Endothelial cell of umbilical vein (primary cell): Measurements from ENCODE around the gene ALOX12. TPM values are rescaled to one million over a fixed set of nuclear protein-coding genes. Genes with fewer than 3 reads are reported as not detected.

Source experiments
- BruUV-seq: library from RNA; stranded (reverse); fragments of 400-500 nt; replicated peaks from 2 replicates; lab custom pipeline; 2021; lab: Mats Ljungman, UMichigan
- CTCF ChIA-PET: fragments of 300-600, 350-600 bp; sonication (Branson Sonifier 250); formaldehyde crosslinking; loops from one replicate; lab custom pipeline; 2021; ENCODE audit warnings: antibody characterized with exemption, inconsistent platforms; lab: Charles Lee
- POLR2A ChIA-PET: fragments of 300-600, 350-600 bp; sonication (Branson Sonifier 250); formaldehyde crosslinking; loops from one replicate; lab custom pipeline; 2021; ENCODE audit warnings: antibody characterized with exemption, inconsistent platforms; lab: Charles Lee
- DNase-seq: peaks from one replicate; pipeline ENCODE4 v3.0.0-alpha.2; 2011; ENCODE audit warnings: low read depth, low spot score
- FAIRE-seq: peaks from 2 replicates; lab custom pipeline; 2011; peaks lifted over from hg19 to GRCh38; lab: Jason Lieb, UNC
- H2AFZ ChIP-seq: 2 replicates; pipeline ENCODE4 v1.6.0; 2012; ENCODE audit warnings: low read depth, low read length, control low read depth, inconsistent platforms
- H3K27ac ChIP-seq: 2 replicates; pipeline ENCODE4 v1.5.1; 2011; ENCODE audit warnings: low read depth, mild to moderate bottlenecking, control low read depth, low read length, moderate library complexity; ENCODE audit not compliant: insufficient read depth
- H3K27me3 ChIP-seq, 2 experiments: 2 replicates each; pipeline versions ENCODE4 v1.6.0 to v1.6.1; 2011; ENCODE audit warnings: low read length in 2 of 2, mixed read lengths in 1 of 2; ENCODE audit not compliant: control insufficient read depth in 2 of 2, insufficient read depth in 2 of 2
- H3K36me3 ChIP-seq, 2 experiments: 2 replicates in 1 of 2; 3 replicates in 1 of 2; pipeline ENCODE4 v1.5.1; 2011; ENCODE audit warnings: low read length in 2 of 2, mild to moderate bottlenecking in 1 of 2, moderate library complexity in 1 of 2; ENCODE audit not compliant: control insufficient read depth in 2 of 2, insufficient read depth in 2 of 2; ENCODE audit errors: extremely low read depth in 1 of 2
- H3K4me1 ChIP-seq: 3 replicates; pipeline ENCODE4 v1.5.1; 2011; ENCODE audit warnings: mild to moderate bottlenecking, low read length; ENCODE audit not compliant: control insufficient read depth, insufficient read depth; ENCODE audit errors: extremely low read depth
- H3K4me2 ChIP-seq: 2 replicates; pipeline ENCODE4 v1.6.1; 2011; ENCODE audit warnings: low read length, control low read depth, mixed read lengths; ENCODE audit not compliant: insufficient read depth
- H3K4me3 ChIP-seq, 3 experiments: fragments of 200-600 bp in 1 of 3; sonication (generic), shearing (Covaris generic) in 1 of 3; replicated peaks in 1 of 3; 2 replicates each; pipeline ENCODE4 v1.5.1; 2011 to 2016; ENCODE audit warnings: control low read depth in 3 of 3, low read length in 3 of 3, mild to moderate bottlenecking in 2 of 3, inconsistent platforms in 1 of 3, low read depth in 1 of 3, moderate library complexity in 1 of 3; ENCODE audit not compliant: insufficient read depth in 1 of 3
- H3K79me2 ChIP-seq: 2 replicates; pipeline ENCODE4 v1.6.0; 2012; ENCODE audit warnings: low read length, inconsistent platforms; ENCODE audit not compliant: control insufficient read depth, insufficient read depth
- H3K9ac ChIP-seq: replicated peaks from 2 replicates; pipeline ENCODE3; 2011; ENCODE audit warnings: low read length, control low read depth; ENCODE audit not compliant: insufficient read depth; ENCODE audit errors: extremely low read depth
- H3K9me1 ChIP-seq: replicated peaks from 3 replicates; pipeline ENCODE4 v1.6.0; 2011; ENCODE audit warnings: mild to moderate bottlenecking, low read length; ENCODE audit not compliant: control insufficient read depth, insufficient read depth; ENCODE audit errors: extremely low read depth
- H3K9me3 ChIP-seq: replicated peaks from 2 replicates; pipeline ENCODE4 v1.5.1; 2012; ENCODE audit warnings: low read length, inconsistent platforms; ENCODE audit not compliant: control insufficient read depth, insufficient read depth
- H4K20me1 ChIP-seq: replicated peaks from 2 replicates; pipeline ENCODE3; 2011; ENCODE audit warnings: mild to moderate bottlenecking, low read length; ENCODE audit not compliant: control insufficient read depth, insufficient read depth; ENCODE audit errors: extremely low read depth
- EZH2 ChIP-seq: IDR thresholded peaks from 2 replicates; pipeline ENCODE4 v1.6.1; 2012; ENCODE audit warnings: borderline replicate concordance, low read depth, mild to moderate bottlenecking, moderate library complexity, low read length, inconsistent platforms; ENCODE audit not compliant: severe bottlenecking
- FOS ChIP-seq: IDR thresholded peaks from 2 replicates; pipeline ENCODE4 v1.6.1; 2011; ENCODE audit warnings: mild to moderate bottlenecking, low read length, moderate library complexity, borderline replicate concordance; ENCODE audit not compliant: insufficient read depth
- GATA2 ChIP-seq: IDR thresholded peaks from 2 replicates; pipeline ENCODE4 v1.7.0; 2011; ENCODE audit warnings: low read depth, mild to moderate bottlenecking, moderate library complexity, mixed read lengths, low read length; ENCODE audit not compliant: insufficient read length, insufficient read depth
- JUN ChIP-seq: IDR thresholded peaks from 2 replicates; pipeline ENCODE4 v1.6.1; 2011; ENCODE audit warnings: borderline replicate concordance, low read depth; ENCODE audit not compliant: insufficient read length, insufficient read depth
- MYC ChIP-seq: IDR thresholded peaks from one replicate; pipeline ENCODE4 v1.6.1; 2011; ENCODE audit warnings: mild to moderate bottlenecking, low read depth, low read length
- POLR2A ChIP-seq: IDR thresholded peaks from 2 replicates; pipeline ENCODE4 v1.6.1; 2012; ENCODE audit warnings: low read depth, mild to moderate bottlenecking, control low read depth, low read length
- POLR2AphosphoS5 ChIP-seq: IDR thresholded peaks from 2 replicates; pipeline ENCODE4 v1.6.1; 2012; ENCODE audit warnings: low read depth, mild to moderate bottlenecking, control low read depth, low read length, moderate library complexity; ENCODE audit not compliant: insufficient read depth
- dilution Hi-C: fragments of 300-500 bp; cut with MboI; formaldehyde crosslinking; loops from one replicate; pipeline ENCODE4 v1.15.0; 2019; ENCODE audit warnings: low sequenced_read_pairs; ENCODE audit not compliant: extremely low pct_ligation_motif_present
- intact Hi-C: fragments of 100-400 bp; cut with micrococcal nuclease; formaldehyde crosslinking; loops from one replicate; pipeline ENCODE4 v1.10.0; 2022
- polyA plus RNA-seq, 4 experiments: library from polyadenylated mRNA; depleted of rRNA in 3 of 4; stranded (reverse) in 3 of 4; unstranded in 1 of 4; fragments of >200 nt; gene quantifications; 2 replicates each; pipeline versions ENCODE4 v1.2.1 to v1.2.3, GENCODE V29; 2011 to 2012; ENCODE audit warnings: missing spikeins in 1 of 4
- total RNA-seq: library from RNA; stranded (reverse); gene quantifications from 2 replicates; pipeline ENCODE4 v1.2.3, GENCODE V29; 2021
- TF ChIP-seq, protein P1 (sequence below): IDR thresholded peaks from 2 replicates; pipeline ENCODE4 v1.6.1; 2011; ENCODE audit not compliant: insufficient read depth, insufficient read length
- TF ChIP-seq, protein P2 (sequence below), 2 donors: IDR thresholded peaks; 1 replicate in 1 of 2; 2 replicates in 1 of 2; pipeline ENCODE4 v1.5.1; 2011; ENCODE audit warnings: low read length in 2 of 2, mild to moderate bottlenecking in 2 of 2, moderate library complexity in 2 of 2, control low read depth in 1 of 2, inconsistent platforms in 1 of 2, low read depth in 1 of 2; ENCODE audit not compliant: insufficient read depth in 1 of 2; ENCODE audit errors: extremely low read depth in 1 of 2

Gene ALOX12
- total and polyA plus RNA-seq, 2 donors (not counting 3 experiments of a cell fraction or from before 2014, with no cell fraction given), result not detected

DNA sequence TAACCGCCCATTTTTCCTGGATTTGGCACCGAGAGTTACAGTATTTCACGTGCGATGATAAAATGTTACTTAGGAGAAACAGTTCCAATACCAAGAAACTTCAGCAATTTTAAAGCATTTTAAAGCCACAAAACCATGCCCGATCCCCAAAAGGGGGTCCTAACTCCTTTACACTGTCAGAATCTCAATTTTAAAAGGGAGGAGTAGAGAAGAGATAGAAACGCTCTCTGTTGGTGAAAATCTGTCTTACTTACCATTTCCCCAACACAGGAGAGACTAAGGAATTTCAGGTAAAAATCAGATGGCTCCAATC is 16.0 kb downstream of the ALOX12 start:
- Histone ChIP-seq H3K36me3 (peaks cover 0 to 3% of the 10 kb centered on the region in 2 experiments), H4K20me1 (no peaks in the 10 kb centered on the region), H3K9me3 (no peaks in the 10 kb centered on the region), H3K27me3 (no peaks in the 10 kb centered on the region), H3K79me2 (peaks cover 52% of the 10 kb centered on the region), H3K9ac (peak overlapping the region; percentile 99), H3K4me2 (peak overlapping the region; percentile 95), H2AFZ (peak overlapping the region; percentile 84), H3K4me1 (peaks cover 38% of the 10 kb centered on the region), H3K4me3 (peak overlapping the region; percentile 93 to 99 (median 97)), H3K9me1 (no peaks in the 10 kb centered on the region), H3K27ac (peak overlapping the region; percentile 99)
- BruUV-seq, result TSS peak; percentile 79
- FAIRE-seq, result no peak
- ChIA-PET CTCF (interaction anchor here (0.9 to 1.8 kb wide), 6 partner anchors 10 to 168 kb away, joined by 4 to 15 read pairs (median 5); no protein-coding TSS in a partner anchor), POLR2A (interaction anchor here (0.6 to 1.5 kb wide), 2 partner anchors 10 to 12 kb away, joined by 8 read pairs; partner anchors contain the start of gene BCL6B)
- dilution Hi-C loops, result no loop called here
- intact Hi-C loops, result loop anchor here (2.0 to 5.0 kb wide), 2 partner anchors 259 to 360 kb away; partner anchors contain the start of genes C17orf100 and MED31
- TF ChIP-seq FOS (no peak), POLR2AphosphoS5 (no peak), POLR2A (no peak), JUN (no peak), EZH2 (no peak), GATA2 (no peak), MYC (no peak)
- TF ChIP-seq, protein P1, sequence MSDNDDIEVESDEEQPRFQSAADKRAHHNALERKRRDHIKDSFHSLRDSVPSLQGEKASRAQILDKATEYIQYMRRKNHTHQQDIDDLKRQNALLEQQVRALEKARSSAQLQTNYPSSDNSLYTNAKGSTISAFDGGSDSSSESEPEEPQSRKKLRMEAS, result no peak
- TF ChIP-seq, protein P2, sequence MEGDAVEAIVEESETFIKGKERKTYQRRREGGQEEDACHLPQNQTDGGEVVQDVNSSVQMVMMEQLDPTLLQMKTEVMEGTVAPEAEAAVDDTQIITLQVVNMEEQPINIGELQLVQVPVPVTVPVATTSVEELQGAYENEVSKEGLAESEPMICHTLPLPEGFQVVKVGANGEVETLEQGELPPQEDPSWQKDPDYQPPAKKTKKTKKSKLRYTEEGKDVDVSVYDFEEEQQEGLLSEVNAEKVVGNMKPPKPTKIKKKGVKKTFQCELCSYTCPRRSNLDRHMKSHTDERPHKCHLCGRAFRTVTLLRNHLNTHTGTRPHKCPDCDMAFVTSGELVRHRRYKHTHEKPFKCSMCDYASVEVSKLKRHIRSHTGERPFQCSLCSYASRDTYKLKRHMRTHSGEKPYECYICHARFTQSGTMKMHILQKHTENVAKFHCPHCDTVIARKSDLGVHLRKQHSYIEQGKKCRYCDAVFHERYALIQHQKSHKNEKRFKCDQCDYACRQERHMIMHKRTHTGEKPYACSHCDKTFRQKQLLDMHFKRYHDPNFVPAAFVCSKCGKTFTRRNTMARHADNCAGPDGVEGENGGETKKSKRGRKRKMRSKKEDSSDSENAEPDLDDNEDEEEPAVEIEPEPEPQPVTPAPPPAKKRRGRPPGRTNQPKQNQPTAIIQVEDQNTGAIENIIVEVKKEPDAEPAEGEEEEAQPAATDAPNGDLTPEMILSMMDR (IDR thresholded peaks at IDR 0.05; ENCODE audit: extremely low read depth in 1 of 2, insufficient read depth in 1 of 2, low read depth in 1 of 2, low read length in 2 of 2), result no peak
- DNase-seq, result no peak
